Measurements from ENCODE around the gene HDAC4. TPM values are rescaled to one million over a fixed set of nuclear protein-coding genes. Genes with fewer than 3 reads are reported as not detected.

HDAC4 gene
- total and polyA plus RNA-seq, 9 donors = 7.0 to 74.0 (median 46.3) TPM

GRCh38 chr2:239141021-239141760, 259.6 kb downstream of the HDAC4 start:
- no peak for DNase-seq
- peaks cover 7% of the 10 kb centered on the region for H3K4me1 ChIP-seq (ENCODE audit: insufficient read depth)
- no peak for TF ChIP-seq POLR2A (IDR thresholded peaks at IDR 0.05)
- TF ChIP-seq EP300 (IDR thresholded peaks at IDR 0.05) = no peak
- no peak for TF ChIP-seq CTCF (IDR thresholded peaks at IDR 0.05)
- no peaks in the 10 kb centered on the region for H3K9me3 ChIP-seq
- WGBS, 3 donors = 95 to 98% (median 96%) methylated on average over 14 of the region's 14 CpGs
- H3K27ac ChIP-seq = no peak overlapping the region
- no peaks in the 10 kb centered on the region for H3K27me3 ChIP-seq
- no peak overlapping the region for H3K4me3 ChIP-seq
- H3K36me3 ChIP-seq = no peaks in the 10 kb centered on the region
- intact Hi-C loops (cut with DNase I) = no loop called here

DNA sequence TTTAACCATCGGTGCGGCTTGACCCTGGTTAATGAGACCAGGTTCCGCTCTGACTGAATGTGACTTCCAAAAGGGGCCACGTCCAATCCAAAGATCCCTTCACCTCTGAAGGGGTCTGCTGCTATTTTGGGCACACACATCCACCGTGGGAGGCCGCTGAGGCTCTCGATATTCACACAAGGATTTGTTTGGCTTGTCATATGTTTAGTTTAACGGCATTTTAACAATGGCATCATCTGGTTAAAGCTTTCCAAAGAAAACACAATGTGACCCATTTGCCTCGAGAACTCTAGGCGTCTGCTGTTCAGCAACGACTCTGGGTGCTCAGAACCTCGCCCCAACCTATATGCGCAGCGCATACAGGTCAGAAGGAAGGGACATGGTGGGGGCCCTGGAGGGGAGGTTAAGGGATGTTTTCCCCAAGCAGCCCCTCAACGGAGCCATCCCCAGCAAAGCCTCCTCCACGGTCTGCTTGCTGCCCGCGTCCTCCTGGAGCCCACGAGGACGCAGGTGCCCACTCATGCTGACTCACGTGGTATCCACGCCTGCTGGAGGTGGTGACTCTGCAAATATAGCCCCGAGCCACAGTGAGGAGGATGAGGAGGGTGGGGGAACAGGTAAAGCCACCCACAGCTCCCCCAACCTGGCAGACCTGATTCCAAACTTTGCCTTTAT, 260.3 kb downstream of the HDAC4 start:
- DNase-seq = no peak
- intact Hi-C loops (cut with DNase I) = no loop called here
- Histone ChIP-seq H3K27me3 (no peaks in the 10 kb centered on the region), H3K9me3 (no peaks in the 10 kb centered on the region), H3K4me1 (ENCODE audit: insufficient read depth) (peaks cover 7% of the 10 kb centered on the region), H3K27ac (no peak overlapping the region), H3K36me3 (no peaks in the 10 kb centered on the region), H3K4me3 (no peak overlapping the region)
- WGBS, 3 donors = 91 to 93% (median 92%) methylated on average over 23 of the region's 23 CpGs
- TF ChIP-seq CTCF (IDR thresholded peaks at IDR 0.05) (no peak), EP300 (IDR thresholded peaks at IDR 0.05) (no peak), POLR2A (IDR thresholded peaks at IDR 0.05) (no peak)

DNA sequence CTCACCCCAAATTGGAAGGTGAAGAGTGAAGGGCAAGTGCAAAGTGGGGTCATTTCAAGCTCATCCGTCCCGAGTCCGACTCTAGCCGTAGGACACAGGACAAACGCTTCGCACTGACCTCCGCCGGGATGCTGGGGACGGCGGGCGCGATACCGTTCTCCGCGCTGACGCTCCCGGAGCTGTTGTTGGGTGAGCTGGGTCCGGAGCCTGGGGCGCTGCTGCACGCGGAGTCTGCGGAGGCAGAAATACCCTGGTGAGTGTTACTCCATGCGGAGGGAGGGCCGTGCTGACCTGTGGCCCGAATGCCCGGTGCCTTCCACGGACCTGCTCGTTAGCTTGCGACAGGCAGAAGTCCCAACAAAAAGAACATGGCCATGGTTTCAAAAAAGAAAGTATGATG, 261.3 kb downstream of the HDAC4 start:
- intact Hi-C loops (cut with DNase I) = no loop called here
- 95 to 97% (median 96%) methylated on average over 29 of the region's 29 CpGs for WGBS, 3 donors
- Histone ChIP-seq H3K9me3 (no peaks in the 10 kb centered on the region), H3K36me3 (no peaks in the 10 kb centered on the region), H3K4me1 (ENCODE audit: insufficient read depth) (peaks cover 7% of the 10 kb centered on the region), H3K27ac (no peak overlapping the region), H3K27me3 (no peaks in the 10 kb centered on the region), H3K4me3 (no peak overlapping the region)
- DNase-seq = no peak
- TF ChIP-seq CTCF (IDR thresholded peaks at IDR 0.05) (no peak), POLR2A (IDR thresholded peaks at IDR 0.05) (no peak), EP300 (IDR thresholded peaks at IDR 0.05) (no peak)

DNA sequence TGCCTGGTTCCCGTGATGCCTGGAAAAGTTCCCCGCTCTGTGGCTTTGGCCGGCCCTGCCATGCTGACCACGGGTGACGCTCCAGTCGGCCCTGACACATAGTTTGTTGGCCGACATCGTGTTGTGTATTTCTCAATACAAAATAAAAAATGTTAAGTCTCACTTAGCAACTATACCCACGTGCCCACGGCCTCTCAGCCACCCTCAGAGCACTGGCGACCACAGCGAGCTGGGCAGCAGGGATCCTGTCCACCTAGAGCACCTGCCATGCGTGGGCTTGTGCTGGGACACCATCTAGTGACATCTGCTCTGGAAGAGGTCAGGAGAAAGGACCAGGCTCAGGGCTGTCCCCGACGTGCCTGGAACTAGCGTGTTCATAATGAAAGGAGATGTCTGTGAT, 261.7 kb downstream of the HDAC4 start:
- DNase-seq = no peak
- TF ChIP-seq EP300 (IDR thresholded peaks at IDR 0.05) (no peak), CTCF (IDR thresholded peaks at IDR 0.05) (no peak), POLR2A (IDR thresholded peaks at IDR 0.05) (no peak)
- 83 to 90% (median 90%) methylated on average over 16 of the region's 16 CpGs for WGBS, 3 donors
- intact Hi-C loops (cut with DNase I) = no loop called here
- no peaks in the 10 kb centered on the region for H3K36me3 ChIP-seq
- peaks cover 7% of the 10 kb centered on the region for H3K4me1 ChIP-seq (ENCODE audit: insufficient read depth)
- H3K27ac ChIP-seq = peak overlapping the region in 1 of 2 donors; percentile 69
- no peaks in the 10 kb centered on the region for H3K9me3 ChIP-seq
- H3K27me3 ChIP-seq = no peaks in the 10 kb centered on the region
- H3K4me3 ChIP-seq = no peak overlapping the region
